GM19397 (cell line): ENCODE measurements around the gene RBKS.

Experiments
- ATAC-seq: cut with Tn5 transposase; IDR thresholded peaks from one replicate; pipeline ENCODE4 v1.9.1; 2021; ENCODE audit warnings: mild to moderate bottlenecking, moderate library complexity; ENCODE audit not compliant: unreplicated experiment

Gene RBKS

GRCh38 chr2:27890146-27890923, at the start of gene RBKS, which contains the start of gene BABAM2:
RBKS (minus strand) TSS chr2:27890387; CDS start chr2:27890345, 42 bp downstream.
BABAM2 (plus strand) TSS chr2:27890729; CDS start chr2:27894557, 3,828 bp downstream.
- ATAC-seq: peak; percentile 79

DNA sequence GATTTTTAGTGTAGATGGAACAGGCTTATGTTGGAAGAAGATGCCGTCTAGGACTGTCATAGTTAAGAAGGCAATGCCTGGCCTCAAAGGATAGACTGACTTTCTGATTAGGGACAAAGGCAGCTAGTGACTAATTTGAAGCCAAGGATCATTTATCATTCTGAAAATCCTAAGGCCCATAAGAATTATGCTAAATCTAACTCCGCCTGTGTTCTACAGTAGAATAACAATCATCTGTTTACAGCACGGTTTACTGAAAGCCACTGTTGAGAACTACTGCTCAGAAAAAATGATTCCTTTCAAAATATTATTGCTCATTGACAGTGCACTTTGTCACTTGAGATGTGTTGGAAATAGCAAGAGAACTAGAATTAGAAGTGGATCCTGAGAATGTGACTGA, 44.8 kb upstream of the RBKS start:
- no peak for ATAC-seq

- no peak for ATAC-seq
Measured at GRCh38 chr2:27932396-27932795, 42.2 kb upstream of the RBKS start.

DNA sequence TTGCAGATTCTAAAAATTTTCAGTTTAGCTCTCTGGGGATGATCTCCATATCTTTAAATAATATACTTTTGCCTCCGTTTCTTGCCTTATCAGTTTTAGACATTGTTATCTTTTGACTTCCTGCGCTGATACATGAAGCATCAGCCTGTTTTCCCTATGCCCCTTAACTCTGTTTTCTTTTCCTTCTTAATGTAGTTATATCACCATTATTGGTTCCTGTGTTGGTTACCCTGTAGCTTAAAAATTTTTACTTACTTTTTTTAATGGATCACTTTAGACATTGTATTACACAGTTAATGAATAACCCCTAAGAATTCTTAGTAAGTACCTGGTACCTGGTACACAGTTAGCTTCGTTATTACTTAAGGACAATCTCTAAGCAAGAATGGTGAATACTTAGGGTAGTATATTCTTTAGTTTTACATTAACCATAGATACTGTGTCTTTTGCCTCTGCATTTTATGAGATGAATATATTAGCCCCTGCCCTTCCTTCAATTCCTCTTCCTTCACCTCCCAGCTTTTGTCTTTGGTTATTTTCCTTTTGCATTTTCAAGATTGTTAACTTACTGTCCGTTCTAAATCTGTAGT, 41.3 kb upstream of the RBKS start:
- no peak for ATAC-seq

DNA sequence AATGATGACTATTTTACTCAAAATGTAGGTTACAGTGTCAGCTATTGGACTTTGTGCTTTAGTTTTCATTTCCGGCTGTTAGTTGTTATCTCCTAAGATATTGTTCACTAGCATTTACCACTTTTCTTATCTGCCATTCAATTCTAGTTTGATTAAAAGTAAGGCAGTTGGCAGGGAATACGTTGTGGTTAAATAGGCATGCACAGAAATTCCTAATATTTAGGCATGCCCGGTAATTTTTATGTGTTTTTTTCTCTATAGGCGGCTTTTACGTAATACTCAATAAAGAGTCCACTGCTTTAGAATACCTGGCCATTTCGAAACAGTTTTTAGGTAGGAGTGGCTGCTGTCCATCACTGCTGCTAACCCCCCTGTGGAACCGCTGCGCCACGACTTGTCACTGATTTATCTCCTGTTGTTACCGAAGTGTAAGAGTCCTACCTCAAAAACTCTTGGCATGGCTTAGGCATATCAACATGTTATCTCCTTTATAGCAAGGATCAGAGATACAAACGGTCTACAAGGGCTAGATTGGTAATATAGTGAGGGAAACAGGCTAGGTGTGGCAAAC, 39.8 kb upstream of the RBKS start:
- no peak for ATAC-seq

- ATAC-seq: no peak
Measured at GRCh38 chr2:27925766-27926472, 35.7 kb upstream of the RBKS start.

GRCh38 chr2:27922842-27923241, 32.7 kb upstream of the RBKS start:
- ATAC-seq: no peak

DNA sequence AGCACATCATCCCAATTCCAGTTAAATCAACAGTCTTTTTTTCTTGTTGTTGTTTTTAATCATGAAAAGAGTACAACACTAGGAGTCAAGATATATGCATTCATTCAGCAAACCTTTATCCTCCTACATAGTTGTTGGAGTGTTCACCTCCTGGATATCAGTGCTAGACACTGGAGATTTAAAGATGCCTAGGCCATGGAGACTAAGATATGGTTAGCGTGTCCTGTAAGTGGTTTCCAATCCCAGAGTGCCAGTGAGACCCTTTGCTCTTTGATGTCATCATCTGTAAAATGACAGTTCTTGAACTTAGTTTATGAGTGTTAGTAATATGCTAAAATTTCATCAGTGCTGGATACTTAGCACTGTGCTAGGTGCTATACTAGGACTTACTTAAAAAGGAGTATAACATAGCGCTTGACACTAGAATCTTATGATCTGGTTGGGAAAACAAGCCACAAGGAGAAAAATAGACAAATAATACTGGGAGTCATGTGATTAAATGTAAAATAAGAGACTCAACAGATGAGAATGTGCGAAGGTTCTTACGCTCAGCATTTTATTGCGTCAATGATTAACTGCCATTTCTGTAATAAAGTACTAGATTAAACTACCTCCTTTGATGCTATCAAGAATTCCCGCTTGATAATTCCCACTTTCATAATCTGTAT, 31.8 kb upstream of the RBKS start:
- ATAC-seq: no peak

DNA sequence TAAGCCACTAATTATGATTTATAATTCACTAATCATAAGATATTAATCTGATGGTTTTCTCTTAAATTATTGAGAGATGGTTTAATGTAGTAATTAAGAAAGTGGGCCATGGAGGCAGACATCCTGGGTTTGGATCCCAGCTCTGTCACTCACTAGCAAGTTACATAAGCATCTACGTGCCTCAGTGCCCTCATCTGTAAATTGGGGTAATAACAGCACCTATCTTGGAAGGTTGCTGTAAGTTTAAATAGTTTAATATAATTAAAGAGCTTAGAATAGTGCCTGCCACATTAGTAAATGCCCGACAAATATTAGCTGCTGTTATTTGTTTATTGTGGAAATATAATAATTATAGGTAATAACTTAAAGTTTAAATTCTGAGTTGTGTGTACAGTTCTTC, 31.2 kb upstream of the RBKS start:
- ATAC-seq: no peak

GRCh38 chr2:27920148-27920885, 30.1 kb upstream of the RBKS start:
- no peak for ATAC-seq

GRCh38 chr2:27916293-27916995, 26.3 kb upstream of the RBKS start:
- ATAC-seq: no peak

GRCh38 chr2:27915874-27916273, 25.7 kb upstream of the RBKS start:
- ATAC-seq: no peak

DNA sequence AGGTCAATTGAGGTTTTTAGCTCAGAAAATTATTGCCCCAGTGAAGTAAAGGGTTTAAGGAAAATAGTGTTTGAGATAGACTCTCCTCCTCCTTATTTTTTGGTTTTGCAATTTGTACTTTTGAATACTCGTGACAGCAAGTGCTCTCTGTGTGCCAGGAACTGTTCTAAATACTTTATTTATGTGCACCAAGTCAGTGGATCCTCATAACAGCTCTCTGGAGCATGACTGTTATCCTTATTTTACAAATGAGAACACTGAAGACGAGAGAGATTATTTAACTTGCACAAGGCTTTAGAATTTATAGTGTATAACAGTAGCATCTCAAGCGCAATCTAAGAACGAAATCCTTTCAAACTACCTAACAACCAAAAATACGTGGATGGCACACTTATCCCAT, 25.0 kb upstream of the RBKS start:
- ATAC-seq: no peak

GRCh38 chr2:27914805-27915175, 24.6 kb upstream of the RBKS start:
- ATAC-seq: no peak

DNA sequence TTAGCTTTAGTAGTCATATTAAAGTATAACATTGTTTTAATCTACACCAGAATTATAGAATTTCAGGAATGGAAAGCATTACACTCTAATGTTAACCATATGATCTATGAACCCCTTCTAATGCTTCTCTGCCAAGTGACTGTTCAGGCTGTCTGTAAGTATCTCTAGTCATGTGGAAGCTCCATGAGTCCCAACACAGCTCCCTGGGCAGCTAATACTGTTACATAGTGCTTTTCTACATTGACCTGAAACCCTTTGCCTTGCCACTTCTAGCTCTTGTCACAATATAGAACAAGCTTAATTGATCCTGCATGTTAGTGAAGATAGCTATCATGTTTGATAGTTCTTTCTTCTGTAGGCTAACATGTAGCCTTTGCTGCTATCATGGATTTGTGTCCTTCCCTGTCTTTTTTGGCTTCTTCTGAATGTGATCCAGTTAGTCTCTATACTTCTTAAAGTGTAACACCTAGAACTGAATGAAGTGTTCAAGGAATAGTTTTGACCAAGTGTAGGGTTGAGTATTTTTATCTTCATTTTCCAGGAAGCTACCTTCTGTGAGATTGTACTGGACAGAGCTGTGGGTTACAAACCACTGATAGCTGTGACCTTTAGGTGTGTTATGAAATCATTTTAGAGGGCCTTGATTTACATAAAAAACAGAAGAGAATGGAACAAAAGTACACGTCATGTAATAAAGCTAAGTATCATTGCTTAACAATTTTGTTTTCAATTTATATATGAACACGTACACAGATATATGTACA, 24.0 kb upstream of the RBKS start:
- no peak for ATAC-seq

GRCh38 chr2:27912512-27912911, 22.3 kb upstream of the RBKS start:
- no peak for ATAC-seq

DNA sequence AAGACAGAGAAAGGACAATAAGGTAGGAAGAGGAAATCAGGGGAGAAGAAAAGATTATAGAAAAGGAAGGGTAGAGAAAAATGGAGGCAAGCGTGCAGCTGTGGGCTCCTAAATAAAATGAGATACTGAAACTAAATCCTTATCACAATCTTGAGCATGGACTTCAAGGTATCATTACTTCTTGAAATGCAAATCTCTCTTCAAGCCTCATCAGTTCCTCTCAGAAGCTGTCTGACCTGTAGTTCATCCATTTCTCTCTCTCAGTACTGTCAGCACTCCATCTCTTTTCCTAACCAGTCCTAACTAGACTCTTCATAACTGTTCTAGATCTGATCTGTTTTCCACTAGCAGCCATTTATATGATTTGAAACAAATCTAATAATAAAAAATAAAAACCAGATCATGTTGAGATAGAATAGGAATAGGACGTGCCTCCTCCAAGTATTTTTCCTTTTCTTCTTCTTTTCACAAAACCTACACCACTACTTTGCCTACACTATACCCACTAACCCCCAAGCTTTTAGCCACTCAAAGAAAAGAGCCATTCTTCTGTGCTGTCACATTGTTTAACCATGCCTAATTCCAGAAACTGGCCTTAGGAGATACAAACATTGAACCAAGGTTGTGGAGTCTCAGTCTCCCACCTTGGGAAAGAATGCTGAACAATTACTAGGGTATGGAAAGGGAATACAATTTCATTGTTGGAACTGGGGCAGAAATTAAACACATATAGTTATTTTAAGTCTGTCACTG, 21.4 kb upstream of the RBKS start:
- no peak for ATAC-seq

GRCh38 chr2:27909901-27910300, 19.7 kb upstream of the RBKS start:
- no peak for ATAC-seq
